Spleen (tissue), 11 donors: ENCODE data around the gene FSCN2. TPM values are rescaled to one million over a fixed set of nuclear protein-coding genes. Genes with fewer than 3 reads are reported as not detected.

Source experiments
- DNase-seq: peaks from one replicate; pipeline ENCODE4 v3.0.0-alpha.2; 2020
- H3K27ac ChIP-seq, 8 donors: fragments of 200-600 bp; sonication (generic) in 7 of 8; 1 replicate in 4 of 8; 2 replicates in 4 of 8; pipeline versions ENCODE4 v1.5.0 to v1.8.0; 2016 to 2021; ENCODE audit warnings: inconsistent platforms in 4 of 8, mild to moderate bottlenecking in 4 of 8, moderate library complexity in 1 of 8
- H3K27me3 ChIP-seq, 7 donors: fragments of 200-600 bp; sonication (generic) in 6 of 7; replicated peaks in 1 of 7; 1 replicate in 4 of 7; 2 replicates in 3 of 7; pipeline versions ENCODE4 v1.5.0 to v1.8.0; 2016 to 2021; ENCODE audit warnings: inconsistent platforms in 3 of 7, mild to moderate bottlenecking in 1 of 7
- H3K36me3 ChIP-seq, 6 donors: fragments of 200-600 bp; sonication (generic) in 5 of 6; 1 replicate in 4 of 6; 2 replicates in 2 of 6; pipeline versions ENCODE4 v1.5.0 to v1.8.0; 2016 to 2021; ENCODE audit warnings: inconsistent platforms in 2 of 6
- H3K4me1 ChIP-seq, 6 donors: fragments of 200-600 bp; sonication (generic) in 5 of 6; 1 replicate in 3 of 6; 2 replicates in 3 of 6; pipeline versions ENCODE4 v1.5.0 to v1.8.0; 2016 to 2021; ENCODE audit warnings: inconsistent platforms in 3 of 6
- H3K4me3 ChIP-seq, 8 donors: fragments of 200-600 bp; sonication (generic) in 7 of 8; 1 replicate in 4 of 8; 2 replicates in 4 of 8; pipeline versions ENCODE4 v1.5.0 to v1.8.0; 2016 to 2021; ENCODE audit warnings: inconsistent platforms in 4 of 8, mild to moderate bottlenecking in 4 of 8, moderate library complexity in 2 of 8
- H3K9me3 ChIP-seq, 8 donors: fragments of 200-600 bp; sonication (generic) in 7 of 8; 1 replicate in 4 of 8; 2 replicates in 4 of 8; pipeline versions ENCODE4 v1.5.0 to v1.8.0; 2016 to 2021; ENCODE audit warnings: inconsistent platforms in 4 of 8
- CTCF ChIP-seq, 11 experiments: fragments of 200-600 bp in 7 of 11; fragments of 450-650 bp in 4 of 11; sonication (generic) in 4 of 11; IDR thresholded peaks in 8 of 11; conservative IDR thresholded peaks in 3 of 11; 1 replicate in 7 of 11; 2 replicates in 4 of 11; pipeline versions ENCODE4 v1.4.0 to v1.8.0; 2016 to 2021; ENCODE audit warnings: antibody characterized with exemption in 11 of 11, inconsistent platforms in 4 of 11, mild to moderate bottlenecking in 1 of 11
- POLR2A ChIP-seq, 3 donors: fragments of 450-650 bp; IDR thresholded peaks; one replicate each; pipeline ENCODE4 v1.5.1; 2017; ENCODE audit warnings: antibody characterized with exemption in 3 of 3, mild to moderate bottlenecking in 1 of 3
- POLR2AphosphoS5 ChIP-seq, 3 donors: sonication (generic); formaldehyde crosslinking; IDR thresholded peaks; one replicate each; pipeline ENCODE4 v1.5.1; 2017; ENCODE audit warnings: antibody characterized with exemption in 3 of 3
- WGBS, 5 donors: extraction: QIAGEN DNeasy Blood & Tissue Kit in 3 of 5; methylation state at CpG; one replicate each; pipeline versions ENCODE4 v1.1.5 to v1.1.7; 2013 to 2018; 5-methylcytosine and 5-hydroxymethylcytosine counted together
- intact Hi-C: fragments of 100-400 bp; cut with DNase I; formaldehyde crosslinking; loops from one replicate; pipeline ENCODE4 v1.15.0; 2023; ENCODE audit warnings: low total_unique reads
- polyA plus RNA-seq, 3 donors: library from polyadenylated mRNA; stranded (reverse); fragments of 200-250 nt; gene quantifications; one replicate each; pipeline ENCODE4 v1.2.1, GENCODE V29; 2013
- total RNA-seq, 7 donors: library from RNA; depleted of rRNA in 3 of 7; stranded (reverse); fragments of >200 nt in 3 of 7; fragmentation: NEBNext Ultra II Directional in 4 of 7; extraction: Animal tissue kit (Norgen Biotek cat#: 25700) in 4 of 7; gene quantifications; one replicate each; pipeline versions ENCODE4 v1.1.0 to v1.2.1, GENCODE V29; 2016 to 2021
- donor health status: healthy with polysubstance abuse.
- donor health status: DM: no; HTN: no; CAD: no; lungs with moderate emphysema.
- donor health status: DM: no; HTN: no; CAD: no.
- donor health status: Bipolar disorder and iron deficiency.
- donor health status: healthy.
- donor health status: DM: no; HTN: no; CAD: no.
- donor health status: DM: yes; HTN: yes; CAD: no.

FSCN2 gene
- total and polyA plus RNA-seq, 10 donors: 0.41 to 4.0 (median 2.4) TPM

GRCh38 chr17:81553018-81553615 lies 24.9 kb downstream of the FSCN2 start:
- intact Hi-C loops: no loop called here
- 1% methylated on average over 15 to 19 of the region's 19 CpGs for WGBS, 5 donors
- peak; percentile 90 for DNase-seq
- no peaks in the 10 kb centered on the region for H3K27me3 ChIP-seq
- H3K27ac ChIP-seq: peak overlapping the region; percentile 84 to 95 (median 90)
- H3K36me3 ChIP-seq: peaks cover 0 to 52% (median 34%) of the 10 kb centered on the region in 6 donors
- H3K4me1 ChIP-seq: peaks cover 19 to 80% (median 65%) of the 10 kb centered on the region in 6 donors
- no peaks in the 10 kb centered on the region for H3K9me3 ChIP-seq
- no peak for TF ChIP-seq POLR2A (IDR thresholded peaks at IDR 0.05)
- TF ChIP-seq POLR2AphosphoS5 (IDR thresholded peaks at IDR 0.05): peak in 2 of 3 donors; percentile 4 to 32
- peak overlapping the region; percentile 74 to 100 (median 98) for H3K4me3 ChIP-seq

GRCh38 chr17:81553616-81554181 lies 25.5 kb downstream of the FSCN2 start:
- peak overlapping the region; percentile 74 to 100 (median 98) for H3K4me3 ChIP-seq
- TF ChIP-seq POLR2AphosphoS5 (IDR thresholded peaks at IDR 0.05): peak in 2 of 3 donors; percentile 34 to 74
- TF ChIP-seq POLR2A (IDR thresholded peaks at IDR 0.05): no peak
- no peak for TF ChIP-seq CTCF (IDR thresholded peaks at IDR 0.05 in 8 of 11, conservative IDR thresholded peaks at IDR 0.05 in 3 of 11)
- peaks cover 19 to 79% (median 63%) of the 10 kb centered on the region in 6 donors for H3K4me1 ChIP-seq
- no peak for DNase-seq
- H3K27me3 ChIP-seq: no peaks in the 10 kb centered on the region
- H3K36me3 ChIP-seq: peaks cover 0 to 52% (median 36%) of the 10 kb centered on the region in 6 donors
- intact Hi-C loops: no loop called here
- H3K27ac ChIP-seq: peak overlapping the region; percentile 84 to 95 (median 90)
- no peaks in the 10 kb centered on the region for H3K9me3 ChIP-seq
- WGBS, 5 donors: 15 to 19% (median 16%) methylated on average over 23 to 24 of the region's 24 CpGs

GRCh38 chr17:81556175-81556691 lies 28.1 kb downstream of the FSCN2 start:
- Histone ChIP-seq H3K27ac (peak overlapping the region in 2 of 8 donors; percentile 21 to 58), H3K27me3 (no peaks in the 10 kb centered on the region), H3K36me3 (peaks cover 0 to 55% (median 42%) of the 10 kb centered on the region in 6 donors), H3K4me1 (peaks cover 13 to 80% (median 50%) of the 10 kb centered on the region in 6 donors), H3K4me3 (no peak overlapping the region), H3K9me3 (no peaks in the 10 kb centered on the region)
- no peak for DNase-seq
- intact Hi-C loops: no loop called here
- no peak for TF ChIP-seq POLR2A (IDR thresholded peaks at IDR 0.05)
- TF ChIP-seq POLR2AphosphoS5 (IDR thresholded peaks at IDR 0.05): peak; percentile 6 to 51 (median 22)
- WGBS, 5 donors: 84 to 96% (median 91%) methylated on average over 3 to 9 of the region's 9 CpGs

GRCh38 chr17:81556863-81557262 lies 28.7 kb downstream of the FSCN2 start:
- peak overlapping the region in 4 of 8 donors; percentile 19 to 58 (median 20) for H3K27ac ChIP-seq

More at GRCh38 chr17:81556863-81557262, 28.7 kb downstream of the FSCN2 start:
- no peaks in the 10 kb centered on the region for H3K27me3 ChIP-seq
- intact Hi-C loops: no loop called here
- TF ChIP-seq POLR2A (IDR thresholded peaks at IDR 0.05) (no peak), POLR2AphosphoS5 (IDR thresholded peaks at IDR 0.05) (peak in 1 of 3 donors; percentile 38), CTCF (IDR thresholded peaks at IDR 0.05 in 8 of 11, conservative IDR thresholded peaks at IDR 0.05 in 3 of 11) (no peak)
- WGBS, 5 donors: 88 to 94% (median 91%) methylated on average over 3 to 6 of the region's 6 CpGs
- H3K4me1 ChIP-seq: peaks cover 9 to 80% (median 52%) of the 10 kb centered on the region in 6 donors
- H3K4me3 ChIP-seq: no peak overlapping the region
- DNase-seq: no peak
- peaks cover 0 to 61% (median 42%) of the 10 kb centered on the region in 6 donors for H3K36me3 ChIP-seq
- no peaks in the 10 kb centered on the region for H3K9me3 ChIP-seq
